ENCODE results near the gene NDUFS6.
"Not testable (repeated sequence)": the region's sequence is repeated elsewhere in the genome, so short reads cannot be mapped to it uniquely, and the experiment has no call there.

NDUFS6 gene

GRCh38 chr5:1835431-1835830, 34.2 kb downstream of the NDUFS6 start:
- no peak for DNase-seq

- no peak for DNase-seq
These were observed 35.1 kb downstream of the NDUFS6 start for GRCh38 chr5:1836176-1836890.

GRCh38 chr5:1836891-1837880, 36.0 kb downstream of the NDUFS6 start:
- DNase-seq = no peak

GRCh38 chr5:1838013-1838412, 36.8 kb downstream of the NDUFS6 start:
- DNase-seq = no peak

- no peak for DNase-seq
These were observed 38.9 kb downstream of the NDUFS6 start for GRCh38 chr5:1840071-1840547.

GRCh38 chr5:1840741-1841521, 39.7 kb downstream of the NDUFS6 start:
- no peak for DNase-seq

- DNase-seq = no peak
These were observed 41.0 kb downstream of the NDUFS6 start for GRCh38 chr5:1842004-1842819.

- DNase-seq = not testable (repeated sequence)
These were observed 42.6 kb downstream of the NDUFS6 start for GRCh38 chr5:1843761-1844160.

- DNase-seq = no peak
These were observed 43.7 kb downstream of the NDUFS6 start for GRCh38 chr5:1844708-1845436.

- DNase-seq = no peak
These were observed 44.5 kb downstream of the NDUFS6 start for GRCh38 chr5:1845696-1846095.

- no peak for DNase-seq
These were observed 45.4 kb downstream of the NDUFS6 start for GRCh38 chr5:1846583-1846982.

- DNase-seq = no peak
These were observed 45.8 kb downstream of the NDUFS6 start for GRCh38 chr5:1847056-1847455.

GRCh38 chr5:1847611-1848010, 46.4 kb downstream of the NDUFS6 start:
- no peak for DNase-seq

GRCh38 chr5:1850324-1851154, 49.3 kb downstream of the NDUFS6 start:
- no peak for DNase-seq

- DNase-seq = no peak
These were observed 50.2 kb downstream of the NDUFS6 start for GRCh38 chr5:1851290-1851934.

GRCh38 chr5:1852324-1852947, 51.2 kb downstream of the NDUFS6 start:
- no peak for DNase-seq

- DNase-seq = no peak
These were observed 52.3 kb downstream of the NDUFS6 start for GRCh38 chr5:1853531-1853930.

GRCh38 chr5:1855075-1855474, 53.9 kb downstream of the NDUFS6 start:
- DNase-seq = no peak

GRCh38 chr5:1855596-1855995, 54.4 kb downstream of the NDUFS6 start:
- no peak for DNase-seq

Data from NCI-H524 (cell line).